Measurements from ENCODE around the gene OTC.

OTC gene

DNA sequence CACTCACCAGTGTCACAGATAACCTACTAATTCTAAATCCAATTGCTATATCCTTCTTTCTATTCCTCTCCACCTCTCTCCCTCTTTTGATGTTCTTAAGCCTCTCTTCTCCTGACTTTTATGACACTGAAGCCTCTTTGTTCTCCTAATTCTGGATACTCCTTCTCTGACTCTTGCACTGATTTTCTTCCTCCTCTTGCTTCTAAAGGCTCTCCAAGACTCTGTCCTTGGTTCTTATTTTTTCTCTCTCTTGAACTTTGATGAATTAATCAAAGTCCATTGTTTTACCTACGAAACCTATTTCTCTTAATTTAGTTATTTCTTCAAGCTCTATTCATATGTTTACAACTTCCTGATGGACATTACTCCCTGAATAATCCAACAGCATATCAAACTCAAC is 113.3 kb downstream of the OTC start:
- in situ Hi-C loops (cut with MboI; ENCODE audit: low sequenced_read_pairs) = no loop called here

DNA sequence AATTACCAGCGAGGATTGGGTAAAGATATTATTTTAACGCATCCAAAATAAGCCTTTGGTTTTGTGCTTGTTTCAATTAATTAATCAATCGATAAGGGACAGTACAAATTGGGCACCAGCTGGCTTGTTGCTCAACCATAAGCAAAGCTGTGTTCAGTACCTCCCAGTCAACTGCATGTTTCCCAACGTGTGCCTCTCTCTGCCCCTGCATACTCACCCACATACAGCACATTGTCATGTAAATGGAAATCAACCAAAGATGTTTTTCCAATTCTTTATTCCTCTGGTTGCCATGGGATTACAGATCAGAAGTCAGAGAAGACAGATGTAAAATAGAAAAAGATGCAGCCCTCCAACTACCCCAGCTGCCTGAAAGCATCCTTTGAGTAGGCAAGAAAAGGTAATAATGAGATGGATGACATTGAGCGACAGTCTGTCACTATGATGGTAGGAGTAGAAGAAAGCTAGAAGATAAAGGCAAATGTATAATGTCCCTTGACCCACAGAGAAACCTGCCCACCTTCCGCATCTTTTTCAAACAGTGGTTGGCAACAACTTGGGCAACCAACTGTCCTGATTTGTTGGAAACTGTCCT is 116.3 kb downstream of the OTC start:
- in situ Hi-C loops (cut with MboI; ENCODE audit: low sequenced_read_pairs) = no loop called here
